Measurements from ENCODE around the gene NIT1. TPM values are rescaled to one million over a fixed set of nuclear protein-coding genes. Genes with fewer than 3 reads are reported as not detected.

Gene NIT1

DNA sequence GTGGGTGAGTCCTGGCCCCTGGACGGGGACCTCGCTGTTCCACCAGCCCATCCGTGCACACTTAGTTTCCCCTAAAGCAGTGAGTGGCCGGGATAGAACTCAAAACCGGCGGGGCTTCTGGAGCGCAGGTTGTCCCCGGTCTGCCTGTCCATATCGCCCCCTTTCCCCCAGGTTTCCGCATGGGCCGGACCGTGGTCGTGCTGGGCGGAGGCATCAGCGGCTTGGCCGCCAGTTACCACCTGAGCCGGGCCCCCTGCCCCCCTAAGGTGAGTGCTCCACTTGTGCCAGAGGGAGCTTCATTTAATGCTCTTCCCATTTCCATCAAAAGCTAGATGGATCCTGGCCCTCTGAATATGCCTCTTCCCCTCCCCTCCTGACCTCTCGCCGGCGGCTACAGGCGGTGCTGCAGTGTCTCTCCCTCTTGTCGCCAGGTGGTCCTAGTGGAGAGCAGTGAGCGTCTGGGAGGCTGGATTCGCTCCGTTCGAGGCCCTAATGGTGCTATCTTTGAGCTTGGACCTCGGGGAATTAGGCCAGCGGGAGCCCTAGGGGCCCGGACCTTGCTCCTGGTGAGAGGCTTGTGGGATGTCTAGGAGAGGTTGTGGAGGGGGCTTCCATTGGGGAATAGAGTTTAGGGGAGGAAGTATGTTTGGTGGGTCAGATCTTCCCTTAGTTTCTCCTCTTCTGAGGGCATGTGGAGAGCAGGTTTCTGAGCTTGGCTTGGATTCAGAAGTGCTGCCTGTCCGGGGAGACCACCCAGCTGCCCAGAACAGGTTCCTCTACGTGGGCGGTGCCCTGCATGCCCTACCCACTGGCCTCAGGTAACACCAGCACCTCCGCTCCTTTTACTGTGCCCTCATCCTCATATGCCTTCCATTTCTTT, 49.0 kb downstream of the NIT1 start:
- Histone ChIP-seq H3K9ac (ENCODE audit: low read depth, low read length, poor library complexity) (peak overlapping the region; percentile 91), H3K4me1 (ENCODE audit: control insufficient read depth in 2 of 2, insufficient read depth in 1 of 2, low read depth in 1 of 2, low read length in 2 of 2) (peaks cover 3 to 4% of the 10 kb centered on the region in 2 donors), H2BK5ac (ENCODE audit: low read length) (peak overlapping the region; percentile 72), H3K27me3 (ENCODE audit: control insufficient read depth in 3 of 3, insufficient read depth in 3 of 3, low read depth in 1 of 3, low read length in 3 of 3) (no peaks in the 10 kb centered on the region), H3K4me2 (ENCODE audit: insufficient read depth, low read length, poor library complexity, severe bottlenecking) (peak overlapping the region; percentile 100), H3K36me3 (replicated peaks in 1 of 2; ENCODE audit: control insufficient read depth in 2 of 2, insufficient read depth in 2 of 2, low read length in 2 of 2) (peaks cover 44 to 62% of the 10 kb centered on the region in 2 donors), H3K18ac (ENCODE audit: low read length) (peak overlapping the region; percentile 86), H3K27ac (replicated peaks; ENCODE audit: low read length) (peak overlapping the region; percentile 62), H2BK12ac (ENCODE audit: low read length) (no peak overlapping the region), H2AK5ac (ENCODE audit: low read depth, low read length) (peak overlapping the region; percentile 61), H3K4me3 (ENCODE audit: low read length in 2 of 2) (peak overlapping the region; percentile 67 to 86), H3K14ac (ENCODE audit: low read length) (peak overlapping the region; percentile 1), H4K91ac (ENCODE audit: low read depth, low read length, poor library complexity) (no peak overlapping the region), H3K23ac (ENCODE audit: low read depth, low read length, poor library complexity) (peak overlapping the region; percentile 96), H2BK120ac (ENCODE audit: low read depth, low read length) (no peak overlapping the region), H3K4ac (ENCODE audit: low read length) (no peak overlapping the region), H4K8ac (ENCODE audit: low read depth, low read length) (no peak overlapping the region), H3K9me3 (replicated peaks in 1 of 2; ENCODE audit: control insufficient read depth in 2 of 2, insufficient read depth in 1 of 2, low read depth in 1 of 2, low read length in 2 of 2) (no peaks in the 10 kb centered on the region), H2BK15ac (ENCODE audit: low read length) (no peak overlapping the region), H3K79me1 (ENCODE audit: low read depth, low read length) (peaks cover 2% of the 10 kb centered on the region), H2AFZ (ENCODE audit: low read length) (peak overlapping the region; percentile 75)
- WGBS, 2 donors (ENCODE audit: extremely low coverage in 2 of 2, insufficient read length in 2 of 2, insufficient replicate concordance in 1 of 2): no CpG with 5 or more reads among the region's 33 CpGs
- no peak for DNase-seq (ENCODE audit: low spot score)

DNA sequence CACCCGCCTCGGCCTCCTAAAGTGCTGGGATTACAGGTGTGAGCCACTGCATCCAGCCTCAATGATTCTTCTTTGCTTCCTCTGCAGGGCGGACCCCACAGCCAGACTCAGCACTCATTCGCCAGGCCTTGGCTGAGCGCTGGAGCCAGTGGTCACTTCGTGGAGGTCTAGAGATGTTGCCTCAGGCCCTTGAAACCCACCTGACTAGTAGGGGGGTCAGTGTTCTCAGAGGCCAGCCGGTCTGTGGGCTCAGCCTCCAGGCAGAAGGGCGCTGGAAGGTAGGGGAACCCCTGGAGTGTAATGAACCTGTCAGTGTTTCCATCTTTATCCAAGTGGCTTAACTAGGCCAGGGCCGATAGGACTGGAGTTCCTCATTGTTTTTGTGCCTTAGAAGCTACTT, 51.0 kb downstream of the NIT1 start:
- H3K9me3 ChIP-seq (replicated peaks in 1 of 2; ENCODE audit: control insufficient read depth in 2 of 2, insufficient read depth in 1 of 2, low read depth in 1 of 2, low read length in 2 of 2): no peaks in the 10 kb centered on the region
- peaks cover 2% of the 10 kb centered on the region for H3K79me1 ChIP-seq (ENCODE audit: low read depth, low read length)
- no peak overlapping the region for H3K27ac ChIP-seq (replicated peaks; ENCODE audit: low read length)
- no peak overlapping the region for H3K4me2 ChIP-seq (ENCODE audit: insufficient read depth, low read length, poor library complexity, severe bottlenecking)
- DNase-seq (ENCODE audit: low spot score): no peak
- no peak overlapping the region for H4K91ac ChIP-seq (ENCODE audit: low read depth, low read length, poor library complexity)
- no peak overlapping the region for H2AK5ac ChIP-seq (ENCODE audit: low read depth, low read length)
- H2BK5ac ChIP-seq (ENCODE audit: low read length): no peak overlapping the region
- no peak overlapping the region for H2AFZ ChIP-seq (ENCODE audit: low read length)
- no peak overlapping the region for H2BK15ac ChIP-seq (ENCODE audit: low read length)
- H3K27me3 ChIP-seq (ENCODE audit: control insufficient read depth in 3 of 3, insufficient read depth in 3 of 3, low read depth in 1 of 3, low read length in 3 of 3): no peaks in the 10 kb centered on the region
- H2BK12ac ChIP-seq (ENCODE audit: low read length): no peak overlapping the region
- H3K9ac ChIP-seq (ENCODE audit: low read depth, low read length, poor library complexity): no peak overlapping the region
- H3K4me1 ChIP-seq (ENCODE audit: control insufficient read depth in 2 of 2, insufficient read depth in 1 of 2, low read depth in 1 of 2, low read length in 2 of 2): peaks cover 3 to 4% of the 10 kb centered on the region in 2 donors
- H3K23ac ChIP-seq (ENCODE audit: low read depth, low read length, poor library complexity): no peak overlapping the region
- no peak overlapping the region for H3K4me3 ChIP-seq (ENCODE audit: low read length in 2 of 2)
- no peak overlapping the region for H4K8ac ChIP-seq (ENCODE audit: low read depth, low read length)
- H3K4ac ChIP-seq (ENCODE audit: low read length): no peak overlapping the region
- no peak overlapping the region for H3K18ac ChIP-seq (ENCODE audit: low read length)
- no CpG with 5 or more reads among the region's 9 CpGs for WGBS, 2 donors (ENCODE audit: extremely low coverage in 2 of 2, insufficient read length in 2 of 2, insufficient replicate concordance in 1 of 2)
- no peak overlapping the region for H3K14ac ChIP-seq (ENCODE audit: low read length)
- H3K36me3 ChIP-seq (replicated peaks in 1 of 2; ENCODE audit: control insufficient read depth in 2 of 2, insufficient read depth in 2 of 2, low read length in 2 of 2): peaks cover 44 to 62% of the 10 kb centered on the region in 2 donors
- no peak overlapping the region for H2BK120ac ChIP-seq (ENCODE audit: low read depth, low read length)

Small RNA genes lying within 50 kb of the gene (small RNA-seq; reads per million reads assigned to genes)
- gene RF01225 (ENCODE audit: insufficient read depth): not detected
